Left renal pelvis (tissue), 4 donors: ENCODE measurements around the gene GCN1. TPM values are rescaled to one million over a fixed set of nuclear protein-coding genes. Genes with fewer than 3 reads are reported as not detected.

Experiments used
- DNase-seq, 4 donors: peaks; one replicate each; pipeline ENCODE4 v3.0.0-alpha.2; 2013; ENCODE audit warnings: low read depth in 4 of 4, low spot score in 3 of 4
- polyA plus RNA-seq, 4 donors: library from polyadenylated mRNA; unstranded; fragments of 120-200 nt; gene quantifications; one replicate each; pipeline ENCODE4 v1.2.1, GENCODE V29; 2013; ENCODE audit not compliant: insufficient read length in 4 of 4

Gene GCN1
- polyA plus RNA-seq, 4 donors: 46.8 to 66.2 (median 51.2) TPM

- no peak for DNase-seq
Observed at GRCh38 chr12:120190985-120191480, 3.5 kb downstream of the GCN1 start.

GRCh38 chr12:120190386-120190785 is 4.1 kb downstream of the GCN1 start:
- DNase-seq: no peak

- DNase-seq: no peak
Observed at GRCh38 chr12:120186654-120187053, 7.9 kb downstream of the GCN1 start.

GRCh38 chr12:120183211-120183631 is 11.3 kb downstream of the GCN1 start:
- no peak for DNase-seq

GRCh38 chr12:120181991-120182631 is 12.4 kb downstream of the GCN1 start:
- DNase-seq: no peak

GRCh38 chr12:120180975-120181374 is 13.5 kb downstream of the GCN1 start:
- DNase-seq: no peak

- DNase-seq: no peak
Observed at GRCh38 chr12:120175537-120175936, 19.0 kb downstream of the GCN1 start.

- DNase-seq: no peak
Observed at GRCh38 chr12:120175062-120175461, 19.5 kb downstream of the GCN1 start.

- DNase-seq: no peak
Observed at GRCh38 chr12:120172053-120172452, 22.5 kb downstream of the GCN1 start.

GRCh38 chr12:120170631-120171030 is 23.9 kb downstream of the GCN1 start:
- no peak for DNase-seq

GRCh38 chr12:120169946-120170345 is 24.6 kb downstream of the GCN1 start:
- DNase-seq: no peak

- DNase-seq: no peak
Observed at GRCh38 chr12:120168337-120168736, 26.2 kb downstream of the GCN1 start.

GRCh38 chr12:120167529-120168095 is 26.9 kb downstream of the GCN1 start:
- DNase-seq: no peak

GRCh38 chr12:120164293-120164692 is 30.2 kb downstream of the GCN1 start:
- no peak for DNase-seq

- no peak for DNase-seq
Observed at GRCh38 chr12:120162763-120163162, 31.8 kb downstream of the GCN1 start.

GRCh38 chr12:120161852-120162251 is 32.7 kb downstream of the GCN1 start:
- DNase-seq: no peak

- DNase-seq: no peak
Observed at GRCh38 chr12:120159509-120160237, 34.8 kb downstream of the GCN1 start.

GRCh38 chr12:120158351-120158750 is 36.2 kb downstream of the GCN1 start:
- no peak for DNase-seq

GRCh38 chr12:120157678-120158077 is 36.8 kb downstream of the GCN1 start:
- no peak for DNase-seq

- no peak for DNase-seq
Observed at GRCh38 chr12:120156315-120157259, 37.9 kb downstream of the GCN1 start.

GRCh38 chr12:120155072-120155471 is 39.4 kb downstream of the GCN1 start:
- DNase-seq: no peak
